H1 (cell line): ENCODE data around the gene GRID1. TPM values are rescaled to one million over a fixed set of nuclear protein-coding genes. Genes with fewer than 3 reads are reported as not detected.
A peak's percentile ranks its signal among the peaks of the same experiment; 100 is the strongest.

ENCODE experiments used
- CTCF ChIA-PET: fragments of 300-600 bp; sonication (Branson Sonifier 250); formaldehyde crosslinking; loops from one replicate; lab custom pipeline; 2021; ENCODE audit not compliant: partially characterized antibody; lab: Charles Lee
- POLR2A ChIA-PET: fragments of 300-600 bp; sonication (Branson Sonifier 250); formaldehyde crosslinking; loops from one replicate; lab custom pipeline; 2021; ENCODE audit warnings: inconsistent platforms; ENCODE audit not compliant: partially characterized antibody; lab: Charles Lee
- DNase-seq, 2 experiments: peaks; one replicate each; pipeline versions ENCODE4 v3.0.0 to v3.0.0-alpha.2; 2010 to 2022; ENCODE audit warnings: low spot score in 2 of 2, low read depth in 1 of 2, mixed read lengths in 1 of 2
- FAIRE-seq: peaks from 2 replicates; lab custom pipeline; 2011; peaks lifted over from hg19 to GRCh38; lab: Jason Lieb, UNC
- H2AFZ ChIP-seq: 2 replicates; pipeline ENCODE4 v1.8.1; 2012; ENCODE audit warnings: low read length, inconsistent platforms
- H2AK5ac ChIP-seq: 2 replicates; pipeline ENCODE4 v1.6.1; 2013; ENCODE audit warnings: low read depth, low read length
- H2BK120ac ChIP-seq: replicated peaks from 2 replicates; pipeline ENCODE3; 2013; ENCODE audit warnings: low read depth, low read length, inconsistent platforms
- H2BK12ac ChIP-seq: 2 replicates; pipeline ENCODE4 v1.6.1; 2013; ENCODE audit warnings: low read depth, low read length
- H2BK15ac ChIP-seq: 2 replicates; pipeline ENCODE4 v1.6.1; 2013; ENCODE audit warnings: low read length
- H2BK20ac ChIP-seq: 2 replicates; pipeline ENCODE4 v1.6.1; 2013; ENCODE audit warnings: low read length
- H2BK5ac ChIP-seq: 2 replicates; pipeline ENCODE4 v1.6.1; 2013; ENCODE audit warnings: low read depth, low read length
- H3K14ac ChIP-seq: 2 replicates; pipeline ENCODE4 v1.6.1; 2013; ENCODE audit warnings: inconsistent platforms; ENCODE audit not compliant: insufficient read length
- H3K18ac ChIP-seq: 2 replicates; pipeline ENCODE4 v1.6.1; 2013; ENCODE audit warnings: low read length; ENCODE audit errors: extremely low read depth
- H3K23ac ChIP-seq: 2 replicates; pipeline ENCODE4 v1.6.1; 2013; ENCODE audit warnings: inconsistent platforms; ENCODE audit not compliant: insufficient read length
- H3K23me2 ChIP-seq: 2 replicates; pipeline ENCODE4 v1.6.1; 2013; ENCODE audit warnings: low read depth, low read length
- H3K27ac ChIP-seq: 2 replicates; pipeline ENCODE4 v1.6.1; 2011; ENCODE audit warnings: low read depth, low read length, inconsistent platforms
- H3K27me3 ChIP-seq, 4 experiments: replicated peaks in 1 of 4; 1 replicate in 1 of 4; 2 replicates in 3 of 4; pipeline versions ENCODE4 v1.6.1 to v1.8.1; 2011 to 2013; ENCODE audit warnings: low read length in 3 of 4, mild to moderate bottlenecking in 3 of 4, inconsistent platforms in 2 of 4, mixed read lengths in 2 of 4, moderate library complexity in 1 of 4; ENCODE audit not compliant: control insufficient read depth in 3 of 4, insufficient read depth in 3 of 4; ENCODE audit errors: extremely low read depth in 1 of 4
- H3K36me3 ChIP-seq, 4 experiments: 2 replicates each; pipeline versions ENCODE4 v1.6.1 to v1.8.1; 2011 to 2013; ENCODE audit warnings: mild to moderate bottlenecking in 4 of 4, low read length in 3 of 4, moderate library complexity in 2 of 4, control low read depth in 1 of 4, inconsistent platforms in 1 of 4; ENCODE audit not compliant: insufficient read depth in 4 of 4, control insufficient read depth in 2 of 4
- H3K4ac ChIP-seq: replicated peaks from 2 replicates; pipeline ENCODE3; 2013; ENCODE audit warnings: low read length, low read depth, mixed read lengths, inconsistent platforms; ENCODE audit not compliant: insufficient read length
- H3K4me1 ChIP-seq, 4 experiments: replicated peaks in 1 of 4; 1 replicate in 1 of 4; 2 replicates in 3 of 4; pipeline versions ENCODE4 v1.6.1 to v1.8.1; 2011 to 2013; ENCODE audit warnings: low read length in 3 of 4, inconsistent platforms in 2 of 4, mixed read lengths in 1 of 4; ENCODE audit not compliant: insufficient read depth in 4 of 4, control insufficient read depth in 3 of 4
- H3K4me2 ChIP-seq, 2 experiments: 2 replicates each; pipeline versions ENCODE4 v1.6.1 to v1.8.1; 2011 to 2013; ENCODE audit warnings: low read depth in 2 of 2, low read length in 2 of 2, control low read depth in 1 of 2, inconsistent platforms in 1 of 2, mild to moderate bottlenecking in 1 of 2; ENCODE audit not compliant: insufficient read depth in 1 of 2
- H3K4me3 ChIP-seq, 4 experiments: fragments of 200-600, 300-600 bp in 1 of 4; sonication (generic), shearing (Covaris generic), sonication (Bioruptor Twin) in 1 of 4; 2 replicates each; pipeline versions ENCODE4 v1.5.1 to v1.8.1; 2011 to 2016; ENCODE audit warnings: low read length in 4 of 4, low read depth in 3 of 4, control low read depth in 2 of 4, inconsistent platforms in 2 of 4, mild to moderate bottlenecking in 2 of 4, mixed read lengths in 1 of 4, moderate library complexity in 1 of 4; ENCODE audit not compliant: insufficient read depth in 2 of 4; ENCODE audit errors: extremely low read depth in 1 of 4
- H3K56ac ChIP-seq: replicated peaks from 2 replicates; pipeline ENCODE3; 2013; ENCODE audit warnings: low read depth, mild to moderate bottlenecking, mixed read lengths, low read length, inconsistent platforms; ENCODE audit not compliant: insufficient read length
- H3K79me1 ChIP-seq: 2 replicates; pipeline ENCODE4 v1.6.1; 2013; ENCODE audit warnings: low read depth, low read length, control low read depth
- H3K79me2 ChIP-seq, 2 experiments: 2 replicates each; pipeline versions ENCODE4 v1.6.1 to v1.8.1; 2012 to 2013; ENCODE audit warnings: low read length in 2 of 2, mild to moderate bottlenecking in 2 of 2, inconsistent platforms in 1 of 2; ENCODE audit not compliant: insufficient read depth in 2 of 2, control insufficient read depth in 1 of 2
- H3K9ac ChIP-seq, 4 experiments: replicated peaks in 1 of 4; 1 replicate in 1 of 4; 2 replicates in 3 of 4; pipeline versions ENCODE4 v1.6.1 to v1.8.1; 2011 to 2013; ENCODE audit warnings: low read depth in 3 of 4, low read length in 3 of 4, control low read depth in 2 of 4, mild to moderate bottlenecking in 2 of 4, moderate library complexity in 2 of 4, inconsistent platforms in 1 of 4; ENCODE audit errors: extremely low read depth in 1 of 4
- H3K9me3 ChIP-seq, 2 experiments: 2 replicates each; pipeline versions ENCODE4 v1.6.1 to v1.8.1; 2012 to 2013; ENCODE audit warnings: mild to moderate bottlenecking in 2 of 2, moderate library complexity in 2 of 2, control low read depth in 1 of 2, inconsistent platforms in 1 of 2, low read depth in 1 of 2, low read length in 1 of 2, mixed read lengths in 1 of 2; ENCODE audit not compliant: insufficient read depth in 2 of 2
- H4K20me1 ChIP-seq, 2 experiments: replicated peaks in 1 of 2; 2 replicates each; pipeline versions ENCODE3 to v1.8.1; 2011 to 2013; ENCODE audit warnings: inconsistent platforms in 2 of 2, low read length in 2 of 2, mild to moderate bottlenecking in 1 of 2; ENCODE audit not compliant: insufficient read depth in 2 of 2, control insufficient read depth in 1 of 2
- H4K5ac ChIP-seq: 2 replicates; pipeline ENCODE4 v1.6.1; 2013; ENCODE audit warnings: low read length, low read depth, mixed read lengths, inconsistent platforms; ENCODE audit not compliant: insufficient read length
- H4K8ac ChIP-seq: 2 replicates; pipeline ENCODE4 v1.8.0; 2013; ENCODE audit warnings: mild to moderate bottlenecking, moderate library complexity, low read length, inconsistent platforms; ENCODE audit not compliant: insufficient read depth; ENCODE audit errors: extremely low read depth
- H4K91ac ChIP-seq: replicated peaks from 2 replicates; pipeline ENCODE3; 2013; ENCODE audit warnings: low read length, mixed read lengths, inconsistent platforms; ENCODE audit not compliant: insufficient read length
- BRCA1 ChIP-seq: IDR thresholded peaks from 2 replicates; pipeline ENCODE4 v1.6.1; 2012; ENCODE audit warnings: low read depth, low read length, improper control_type of control experiment
- CBX5 ChIP-seq: fragments of 300-800, 300-1000 bp; sonication (generic); IDR thresholded peaks from 2 replicates; pipeline ENCODE4 v1.7.1; 2016; ENCODE audit warnings: antibody characterized with exemption, low read length, low read depth
- CBX8 ChIP-seq: fragments of 300-800, 300-1000 bp; sonication (generic); IDR thresholded peaks from 2 replicates; pipeline ENCODE4 v1.7.1; 2016; ENCODE audit warnings: low read depth, low read length, borderline replicate concordance
- CEBPB ChIP-seq: IDR thresholded peaks from 2 replicates; pipeline ENCODE4 v1.6.1; 2012; ENCODE audit warnings: low read depth, low read length
- EGR1 ChIP-seq: IDR thresholded peaks from 2 replicates; pipeline ENCODE4 v1.6.1; 2011; ENCODE audit warnings: low read depth, low read length, borderline replicate concordance
- EZH2 ChIP-seq: fragments of 200-600 bp; sonication (generic); IDR thresholded peaks from 2 replicates; pipeline ENCODE4 v1.7.1; 2012; ENCODE audit warnings: low read depth, mild to moderate bottlenecking, moderate library complexity, low read length, inconsistent platforms; ENCODE audit not compliant: severe bottlenecking
- GABPA ChIP-seq: IDR thresholded peaks from 2 replicates; pipeline ENCODE4 v1.6.1; 2011; ENCODE audit warnings: mild to moderate bottlenecking, low read length, moderate library complexity, borderline replicate concordance; ENCODE audit not compliant: insufficient read depth
- HDAC2 ChIP-seq, 2 experiments: fragments of 300-600 bp in 1 of 2; sonication (generic) in 1 of 2; IDR thresholded peaks; 2 replicates each; pipeline ENCODE4 v1.6.1; 2011 to 2012; ENCODE audit warnings: low read depth in 2 of 2, low read length in 2 of 2, mild to moderate bottlenecking in 2 of 2, moderate library complexity in 2 of 2, borderline replicate concordance in 1 of 2, inconsistent platforms in 1 of 2
- NANOG ChIP-seq: IDR thresholded peaks from 2 replicates; pipeline ENCODE4 v1.6.1; 2011; ENCODE audit warnings: low read length, low read depth, mild to moderate bottlenecking, inconsistent platforms; ENCODE audit not compliant: insufficient read depth, poor library complexity, severe bottlenecking
- POU5F1 ChIP-seq: IDR thresholded peaks from 2 replicates; pipeline ENCODE4 v1.6.1; 2011; ENCODE audit warnings: low read depth, mild to moderate bottlenecking, low read length, moderate library complexity
- SP1 ChIP-seq: IDR thresholded peaks from 2 replicates; pipeline ENCODE4 v1.6.1; 2011; ENCODE audit warnings: low read depth, low read length
- YY1 ChIP-seq: IDR thresholded peaks from 2 replicates; pipeline ENCODE4 v1.6.1; 2011; ENCODE audit warnings: low read depth, mild to moderate bottlenecking, low read length
- WGBS, 2 experiments: shearing (Covaris generic) in 1 of 2; methylation state at CpG; one replicate each; pipeline versions ENCODE4 v1.1.6 to v1.1.7; 2013 to 2015; ENCODE audit warnings: low lambda C conversion rate in 2 of 2, mixed read lengths in 2 of 2, inconsistent platforms in 1 of 2, low coverage in 1 of 2, missing lambda C conversion rate in 1 of 2; ENCODE audit not compliant: insufficient replicate concordance in 2 of 2, insufficient coverage in 1 of 2, insufficient read length in 1 of 2; ENCODE audit errors: extremely low coverage in 1 of 2, missing lambda C conversion rate in 1 of 2; 5-methylcytosine and 5-hydroxymethylcytosine counted together
- polyA plus RNA-seq, 7 experiments: library from polyadenylated mRNA; depleted of rRNA in 3 of 7; stranded (reverse) in 5 of 7; unstranded in 2 of 7; fragments of >200 nt in 5 of 7; fragments of 200-250 nt in 2 of 7; gene quantifications; 1 replicate in 5 of 7; 2 replicates in 1 of 7; 4 replicates in 1 of 7; pipeline versions ENCODE4 v1.2.1 to v1.2.3, GENCODE V29; 2011 to 2013; ENCODE audit warnings: missing spikeins in 2 of 7, mixed read lengths in 2 of 7
- total RNA-seq: library from RNA; stranded (reverse); fragmentation: NEBNext Ultra II Directional; extraction: Animal tissue kit (Norgen Biotek cat#: 25700); gene quantifications from 2 replicates; pipeline ENCODE4 v1.2.1, GENCODE V29; 2021
- TF ChIP-seq, protein P1 (sequence below): IDR thresholded peaks from 2 replicates; pipeline ENCODE4 v1.6.1; 2011; ENCODE audit warnings: low read length, improper control_type of control experiment

Gene GRID1
- total and polyA plus RNA-seq, 2 of the 8 experiments (the other 6 are each of a cell fraction or from before 2014, with no cell fraction given) = 0.22 to 0.30 TPM

DNA sequence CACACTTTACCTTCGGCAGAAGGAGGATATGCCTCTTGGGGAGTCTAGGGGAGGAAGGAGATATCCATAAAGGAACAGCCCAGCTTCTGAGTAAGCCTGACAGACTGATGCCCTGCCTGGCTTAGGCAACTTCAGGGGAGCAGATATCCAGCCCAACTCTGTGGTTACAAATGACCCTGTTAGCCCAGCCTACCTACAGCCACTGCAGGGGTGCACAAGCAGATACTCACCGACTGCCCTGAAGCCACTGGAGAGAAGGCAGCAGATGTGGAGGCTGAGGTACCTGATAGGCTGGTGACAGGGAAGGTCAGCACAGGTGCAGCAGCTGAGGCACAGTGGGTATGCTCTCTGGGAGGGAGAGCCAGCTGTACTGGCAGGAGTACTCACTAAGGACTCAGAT lies 770.2 kb downstream of the GRID1 start:
- Histone ChIP-seq H2BK5ac (no peak overlapping the region), H3K36me3 (no peaks in the 10 kb centered on the region), H2BK12ac (no peak overlapping the region), H3K79me2 (no peaks in the 10 kb centered on the region), H3K4me3 (no peak overlapping the region), H3K23ac (no peak overlapping the region), H3K56ac (no peak overlapping the region), H3K27ac (no peak overlapping the region), H2AK5ac (no peak overlapping the region), H3K4me1 (peaks cover 0 to 2% (median 0%) of the 10 kb centered on the region in 4 experiments; a peak in 1 of 7 replicates), H4K91ac (no peak overlapping the region), H2BK20ac (no peak overlapping the region), H3K27me3 (no peaks in the 10 kb centered on the region), H4K8ac (no peak overlapping the region), H3K18ac (no peak overlapping the region), H3K9ac (no peak overlapping the region), H4K5ac (no peak overlapping the region), H2BK15ac (no peak overlapping the region), H3K23me2 (peaks cover 2% of the 10 kb centered on the region; the same call in 1 of the 2 replicates), H2BK120ac (no peak overlapping the region), H4K20me1 (no peaks in the 10 kb centered on the region), H3K4me2 (no peak overlapping the region), H3K79me1 (no peaks in the 10 kb centered on the region), H3K4ac (no peak overlapping the region), H3K14ac (no peak overlapping the region), H3K9me3 (no peaks in the 10 kb centered on the region), H2AFZ (no peak overlapping the region)
- 74% methylated on average over 2 of the region's 2 CpGs; no CpG with 5 or more reads in 1 of the 2 experiments for WGBS, 2 experiments
- FAIRE-seq = no peak
- peak in 1 of 2 experiments; percentile 29 for DNase-seq
- ChIA-PET POLR2A (no interaction called here), CTCF (interaction anchor here (0.5 to 1.3 kb wide), 3 partner anchors 10 to 493 kb away, joined by 3 to 4 read pairs (median 3); no protein-coding TSS in a partner anchor)
- TF ChIP-seq GABPA (no peak), CEBPB (no peak), CBX5 (no peak), YY1 (no peak), CBX8 (no peak), POU5F1 (no peak), EGR1 (no peak), NANOG (no peak), BRCA1 (no peak), EZH2 (no peak), HDAC2 (IDR thresholded peaks at IDR 0.05; ENCODE audit: borderline replicate concordance in 1 of 2, low read depth in 2 of 2, low read length in 2 of 2) (no peak), SP1 (no peak)
- TF ChIP-seq, protein P1, sequence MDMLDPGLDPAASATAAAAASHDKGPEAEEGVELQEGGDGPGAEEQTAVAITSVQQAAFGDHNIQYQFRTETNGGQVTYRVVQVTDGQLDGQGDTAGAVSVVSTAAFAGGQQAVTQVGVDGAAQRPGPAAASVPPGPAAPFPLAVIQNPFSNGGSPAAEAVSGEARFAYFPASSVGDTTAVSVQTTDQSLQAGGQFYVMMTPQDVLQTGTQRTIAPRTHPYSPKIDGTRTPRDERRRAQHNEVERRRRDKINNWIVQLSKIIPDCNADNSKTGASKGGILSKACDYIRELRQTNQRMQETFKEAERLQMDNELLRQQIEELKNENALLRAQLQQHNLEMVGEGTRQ = no peak
